ENCODE data around the gene CIRBP.

GRCh38 chr19:1266916-1267476 lies 2.1 kb upstream of the CIRBP start:
- TF ChIP-seq CTCF (IDR thresholded peaks at IDR 0.05) = peak; percentile 85 to 100 (median 100)
- peak; percentile 36 for TF ChIP-seq POLR2A (IDR thresholded peaks at IDR 0.05)
